Globus pallidus (tissue), 1 donor: ENCODE results near the gene PSME4.
"Not testable (repeated sequence)": the region's sequence is repeated elsewhere in the genome, so short reads cannot be mapped to it uniquely, and the experiment has no call there.

Experiments used
- DNase-seq: peaks from one replicate; pipeline ENCODE4 v3.0.0-alpha.2; 2015; ENCODE audit warnings: low spot score

Gene PSME4

GRCh38 chr2:53881360-53881759 lies 89.4 kb downstream of the PSME4 start:
- DNase-seq = no peak

- no peak for DNase-seq
These were observed 90.0 kb downstream of the PSME4 start for GRCh38 chr2:53880756-53881155.

GRCh38 chr2:53877556-53877955 lies 93.2 kb downstream of the PSME4 start:
- DNase-seq = no peak

GRCh38 chr2:53877112-53877511 lies 93.7 kb downstream of the PSME4 start:
- no peak for DNase-seq

GRCh38 chr2:53874401-53874950 lies 96.3 kb downstream of the PSME4 start:
- no peak for DNase-seq

GRCh38 chr2:53867773-53868172 lies 103.0 kb downstream of the PSME4 start:
- no peak for DNase-seq

GRCh38 chr2:53867169-53867568 lies 103.6 kb downstream of the PSME4 start:
- DNase-seq = no peak

GRCh38 chr2:53865962-53866361 lies 104.8 kb downstream of the PSME4 start:
- no peak for DNase-seq

GRCh38 chr2:53865264-53865663 lies 105.5 kb downstream of the PSME4 start:
- no peak for DNase-seq

- DNase-seq = no peak
These were observed 107.1 kb downstream of the PSME4 start for GRCh38 chr2:53863538-53864227.

- no peak for DNase-seq
These were observed 109.0 kb downstream of the PSME4 start for GRCh38 chr2:53861824-53862223.

GRCh38 chr2:53859206-53860181 lies 111.3 kb downstream of the PSME4 start, which contains the start of gene GPR75:
Gene GPR75, minus strand, starts transcription at chr2:53859967. Its CDS starts 5,211 bp downstream, at chr2:53854756.
- peak; percentile 58 for DNase-seq

- no peak for DNase-seq
These were observed 114.5 kb downstream of the PSME4 start for GRCh38 chr2:53856272-53856671.

- DNase-seq = no peak
These were observed 116.1 kb downstream of the PSME4 start for GRCh38 chr2:53854678-53855077.

GRCh38 chr2:53852532-53852931 lies 118.3 kb downstream of the PSME4 start:
- DNase-seq = no peak

- not testable (repeated sequence) for DNase-seq
These were observed 119.6 kb downstream of the PSME4 start for GRCh38 chr2:53851052-53851757.

- DNase-seq = no peak
These were observed 122.7 kb downstream of the PSME4 start for GRCh38 chr2:53848062-53848461.

GRCh38 chr2:53843595-53843994 lies 127.2 kb downstream of the PSME4 start:
- DNase-seq = no peak

GRCh38 chr2:53842891-53843290 lies 127.9 kb downstream of the PSME4 start:
- DNase-seq = no peak

- DNase-seq = not testable (repeated sequence)
These were observed 129.1 kb downstream of the PSME4 start for GRCh38 chr2:53841651-53842050.

- no peak for DNase-seq
These were observed 130.2 kb downstream of the PSME4 start for GRCh38 chr2:53840580-53840979.

GRCh38 chr2:53829980-53830290 lies 140.9 kb downstream of the PSME4 start:
- not testable (repeated sequence) for DNase-seq
